Panc1 (cell line): ENCODE results near the gene CYGB. TPM values are rescaled to one million over a fixed set of nuclear protein-coding genes. Genes with fewer than 3 reads are reported as not detected.

Experiments used
- ATAC-seq: fragments of 200-7000 bp; cut with Tn5 transposase; 2 replicates; pipeline ENCODE4 v1.9.1; 2020; ENCODE audit warnings: mild to moderate bottlenecking, moderate library complexity
- BruUV-seq: library from RNA; stranded (reverse); fragments of 400-500 nt; replicated peaks from 2 replicates; lab custom pipeline; 2021; lab: Mats Ljungman, UMichigan
- CTCF ChIA-PET: fragments of 300-600 bp; sonication (Branson Sonifier 250); formaldehyde crosslinking; loops from one replicate; lab custom pipeline; 2022; ENCODE audit warnings: antibody characterized with exemption; lab: Charles Lee
- POLR2A ChIA-PET: fragments of 300-600 bp; sonication (Branson Sonifier 250); formaldehyde crosslinking; loops from one replicate; lab custom pipeline; 2022; ENCODE audit warnings: antibody characterized with exemption; lab: Charles Lee
- DNase-seq: peaks from one replicate; pipeline ENCODE4 v3.0.0-alpha.2; 2010; ENCODE audit warnings: low read depth, low spot score
- H3K27ac ChIP-seq: 2 replicates; pipeline ENCODE4 v1.5.1; 2011; ENCODE audit warnings: mild to moderate bottlenecking, low read length, inconsistent platforms
- H3K27me3 ChIP-seq: fragments of 200-500 bp; sonication (Bioruptor generic); 2 replicates; pipeline ENCODE4 v1.6.0; 2014; ENCODE audit warnings: low read length, inconsistent platforms; ENCODE audit not compliant: control insufficient read depth, insufficient read depth
- H3K36me3 ChIP-seq: fragments of 200-500 bp; sonication (Bioruptor generic); 2 replicates; pipeline ENCODE4 v1.5.1; 2014; ENCODE audit warnings: inconsistent platforms, mild to moderate bottlenecking, low read length, moderate library complexity; ENCODE audit not compliant: control insufficient read depth, insufficient read depth
- H3K4me1 ChIP-seq: 2 replicates; pipeline ENCODE4 v1.5.1; 2011; ENCODE audit warnings: inconsistent platforms, mild to moderate bottlenecking, low read length, moderate library complexity; ENCODE audit not compliant: control insufficient read depth, insufficient read depth
- H3K4me3 ChIP-seq, 2 experiments: 2 replicates each; pipeline ENCODE4 v1.5.1; 2011 to 2012; ENCODE audit warnings: low read depth in 2 of 2, low read length in 2 of 2, mild to moderate bottlenecking in 2 of 2, inconsistent platforms in 1 of 2, moderate library complexity in 1 of 2
- H3K9me3 ChIP-seq: fragments of 200-500 bp; sonication (Bioruptor generic); 2 replicates; pipeline ENCODE4 v1.5.1; 2014; ENCODE audit warnings: low read depth, mild to moderate bottlenecking, inconsistent platforms, low read length, moderate library complexity; ENCODE audit not compliant: control insufficient read depth, insufficient read depth
- POLR2AphosphoS5 ChIP-seq: IDR thresholded peaks from 2 replicates; pipeline ENCODE4 v1.6.1; 2012; ENCODE audit warnings: mild to moderate bottlenecking, low read depth, low read length, moderate library complexity
- SIN3A ChIP-seq: IDR thresholded peaks from 2 replicates; pipeline ENCODE4 v1.6.1; 2012; ENCODE audit warnings: low read depth, mild to moderate bottlenecking, low read length, moderate library complexity, borderline replicate concordance; ENCODE audit not compliant: insufficient read depth
- TCF7L2 ChIP-seq: IDR thresholded peaks from 2 replicates; pipeline ENCODE4 v1.6.1; 2011; ENCODE audit warnings: mild to moderate bottlenecking, low read depth, low read length, inconsistent platforms
- in situ Hi-C: cut with HindIII; loops from 2 replicates; pipeline ENCODE4 v1.10.0; 2016; ENCODE audit warnings: low sequenced_read_pairs, low pct_unique_long_range_greater_than_20kb
- intact Hi-C: fragments of 100-400 bp; cut with micrococcal nuclease; formaldehyde crosslinking; loops from one replicate; pipeline ENCODE4 v1.10.0; 2022; ENCODE audit not compliant: unreplicated experiment
- total RNA-seq: library from RNA; stranded (reverse); gene quantifications from one replicate; pipeline ENCODE4 v1.2.1, GENCODE V29; 2021; ENCODE audit not compliant: unreplicated experiment
- TF ChIP-seq, protein P1 (sequence below): fragments of 450-650 bp; IDR thresholded peaks from 2 replicates; pipeline ENCODE4 v1.5.1; 2017; ENCODE audit warnings: mild to moderate bottlenecking
- TF ChIP-seq, protein P2 (sequence below), 2 experiments: IDR thresholded peaks; 2 replicates each; pipeline ENCODE4 v1.6.1; 2011 to 2012; ENCODE audit warnings: low read depth in 2 of 2, control low read depth in 1 of 2, low read length in 1 of 2, mild to moderate bottlenecking in 1 of 2, moderate library complexity in 1 of 2; ENCODE audit not compliant: insufficient read depth in 1 of 2

Gene CYGB
- total RNA-seq, 1 experiment from 2014 or later, result 6.0 TPM

DNA sequence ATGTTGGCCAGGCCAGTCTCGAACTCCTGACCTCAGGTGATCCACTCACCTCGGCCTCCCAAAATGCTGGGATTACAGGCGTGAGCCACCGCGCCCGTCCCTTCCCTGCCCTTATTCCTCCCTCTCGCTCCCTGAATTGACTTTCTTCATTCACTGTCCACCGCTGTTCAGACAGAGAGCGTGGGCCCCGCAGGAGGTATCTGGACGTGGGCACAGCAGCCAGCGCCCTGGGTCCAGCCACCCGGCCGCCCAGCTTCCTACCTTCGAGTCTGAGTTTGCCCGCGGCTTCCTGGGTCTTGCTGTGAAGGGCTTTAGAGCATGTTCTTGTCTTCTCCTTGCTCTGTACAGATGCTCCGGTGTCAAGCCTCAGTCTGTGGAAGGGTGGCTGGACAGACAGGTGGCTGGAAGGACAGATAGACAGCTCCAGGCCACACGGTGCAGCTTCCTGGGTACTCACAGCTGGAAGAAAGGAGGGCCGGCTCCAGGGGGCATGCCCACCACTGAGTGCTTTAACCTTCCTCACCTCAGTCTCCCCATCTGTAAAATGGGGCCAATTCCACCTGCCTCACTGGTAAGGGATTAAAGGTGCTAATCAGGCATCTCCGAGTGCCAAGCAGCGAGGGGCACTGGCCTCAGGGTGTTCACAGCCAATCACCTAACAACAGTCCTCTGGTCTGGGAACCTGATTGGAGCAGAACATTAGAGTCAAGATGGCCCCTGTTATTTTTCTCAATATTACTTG is 49.9 kb downstream of the CYGB start:
- H3K4me3 ChIP-seq, result no peak overlapping the region
- H3K4me1 ChIP-seq, result peaks cover 19% of the 10 kb centered on the region
- BruUV-seq, result TSS peak; percentile 83
- H3K27me3 ChIP-seq, result no peaks in the 10 kb centered on the region
- ATAC-seq (no peak), DNase-seq (no peak)
- H3K9me3 ChIP-seq, result no peaks in the 10 kb centered on the region
- CTCF ChIA-PET, result no interaction called here
- H3K27ac ChIP-seq, result no peak overlapping the region
- H3K36me3 ChIP-seq, result no peaks in the 10 kb centered on the region
- TF ChIP-seq TCF7L2, result no peak
- TF ChIP-seq SIN3A, result no peak
- TF ChIP-seq, protein P1, sequence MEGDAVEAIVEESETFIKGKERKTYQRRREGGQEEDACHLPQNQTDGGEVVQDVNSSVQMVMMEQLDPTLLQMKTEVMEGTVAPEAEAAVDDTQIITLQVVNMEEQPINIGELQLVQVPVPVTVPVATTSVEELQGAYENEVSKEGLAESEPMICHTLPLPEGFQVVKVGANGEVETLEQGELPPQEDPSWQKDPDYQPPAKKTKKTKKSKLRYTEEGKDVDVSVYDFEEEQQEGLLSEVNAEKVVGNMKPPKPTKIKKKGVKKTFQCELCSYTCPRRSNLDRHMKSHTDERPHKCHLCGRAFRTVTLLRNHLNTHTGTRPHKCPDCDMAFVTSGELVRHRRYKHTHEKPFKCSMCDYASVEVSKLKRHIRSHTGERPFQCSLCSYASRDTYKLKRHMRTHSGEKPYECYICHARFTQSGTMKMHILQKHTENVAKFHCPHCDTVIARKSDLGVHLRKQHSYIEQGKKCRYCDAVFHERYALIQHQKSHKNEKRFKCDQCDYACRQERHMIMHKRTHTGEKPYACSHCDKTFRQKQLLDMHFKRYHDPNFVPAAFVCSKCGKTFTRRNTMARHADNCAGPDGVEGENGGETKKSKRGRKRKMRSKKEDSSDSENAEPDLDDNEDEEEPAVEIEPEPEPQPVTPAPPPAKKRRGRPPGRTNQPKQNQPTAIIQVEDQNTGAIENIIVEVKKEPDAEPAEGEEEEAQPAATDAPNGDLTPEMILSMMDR, result no peak
- TF ChIP-seq, protein P2, sequence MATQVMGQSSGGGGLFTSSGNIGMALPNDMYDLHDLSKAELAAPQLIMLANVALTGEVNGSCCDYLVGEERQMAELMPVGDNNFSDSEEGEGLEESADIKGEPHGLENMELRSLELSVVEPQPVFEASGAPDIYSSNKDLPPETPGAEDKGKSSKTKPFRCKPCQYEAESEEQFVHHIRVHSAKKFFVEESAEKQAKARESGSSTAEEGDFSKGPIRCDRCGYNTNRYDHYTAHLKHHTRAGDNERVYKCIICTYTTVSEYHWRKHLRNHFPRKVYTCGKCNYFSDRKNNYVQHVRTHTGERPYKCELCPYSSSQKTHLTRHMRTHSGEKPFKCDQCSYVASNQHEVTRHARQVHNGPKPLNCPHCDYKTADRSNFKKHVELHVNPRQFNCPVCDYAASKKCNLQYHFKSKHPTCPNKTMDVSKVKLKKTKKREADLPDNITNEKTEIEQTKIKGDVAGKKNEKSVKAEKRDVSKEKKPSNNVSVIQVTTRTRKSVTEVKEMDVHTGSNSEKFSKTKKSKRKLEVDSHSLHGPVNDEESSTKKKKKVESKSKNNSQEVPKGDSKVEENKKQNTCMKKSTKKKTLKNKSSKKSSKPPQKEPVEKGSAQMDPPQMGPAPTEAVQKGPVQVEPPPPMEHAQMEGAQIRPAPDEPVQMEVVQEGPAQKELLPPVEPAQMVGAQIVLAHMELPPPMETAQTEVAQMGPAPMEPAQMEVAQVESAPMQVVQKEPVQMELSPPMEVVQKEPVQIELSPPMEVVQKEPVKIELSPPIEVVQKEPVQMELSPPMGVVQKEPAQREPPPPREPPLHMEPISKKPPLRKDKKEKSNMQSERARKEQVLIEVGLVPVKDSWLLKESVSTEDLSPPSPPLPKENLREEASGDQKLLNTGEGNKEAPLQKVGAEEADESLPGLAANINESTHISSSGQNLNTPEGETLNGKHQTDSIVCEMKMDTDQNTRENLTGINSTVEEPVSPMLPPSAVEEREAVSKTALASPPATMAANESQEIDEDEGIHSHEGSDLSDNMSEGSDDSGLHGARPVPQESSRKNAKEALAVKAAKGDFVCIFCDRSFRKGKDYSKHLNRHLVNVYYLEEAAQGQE (IDR thresholded peaks at IDR 0.05; ENCODE audit: insufficient read depth in 1 of 2, low read depth in 2 of 2, low read length in 1 of 2), result no peak
- TF ChIP-seq POLR2AphosphoS5, result no peak
- intact Hi-C loops (no loop called here), in situ Hi-C loops (no loop called here)
- POLR2A ChIA-PET, result interaction anchor here (0.6 to 0.7 kb wide), 2 partner anchors 137 to 195 kb away, joined by 4 to 9 read pairs; no protein-coding TSS in a partner anchor

DNA sequence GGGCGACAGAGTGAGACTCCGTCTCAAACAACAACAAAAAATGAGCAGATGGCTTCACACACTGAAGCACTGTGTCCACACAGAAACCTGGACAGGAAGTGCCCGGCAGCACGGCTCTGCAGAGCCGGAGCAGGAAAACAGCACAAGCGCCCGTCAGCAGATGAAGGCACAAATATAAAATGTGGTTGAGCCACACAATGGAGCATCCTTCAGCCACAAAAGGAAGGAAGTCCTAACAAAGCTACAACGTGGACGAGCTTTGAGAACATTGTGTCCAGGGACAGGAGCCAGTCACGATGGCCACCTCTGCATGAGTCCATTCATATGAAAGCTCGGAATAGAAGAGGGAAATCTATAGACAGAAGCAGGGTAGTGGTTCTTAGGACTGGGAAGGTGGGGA is 51.9 kb downstream of the CYGB start:
- Histone ChIP-seq H3K27me3 (no peaks in the 10 kb centered on the region), H3K9me3 (no peaks in the 10 kb centered on the region), H3K4me1 (peaks cover 7% of the 10 kb centered on the region; the same call in 1 of the 2 replicates), H3K36me3 (no peaks in the 10 kb centered on the region), H3K4me3 (no peak overlapping the region), H3K27ac (no peak overlapping the region)
- TF ChIP-seq POLR2AphosphoS5 (no peak), SIN3A (no peak), TCF7L2 (no peak)
- TF ChIP-seq, protein P2 (IDR thresholded peaks at IDR 0.05; ENCODE audit: insufficient read depth in 1 of 2, low read depth in 2 of 2, low read length in 1 of 2), result no peak
- TF ChIP-seq, protein P1, result no peak
- in situ Hi-C loops, result no loop called here
- intact Hi-C loops, result no loop called here
- CTCF ChIA-PET, result interaction anchor here (0.5 to 0.6 kb wide), 2 partner anchors 184 to 614 kb away, joined by 3 to 10 read pairs; no protein-coding TSS in a partner anchor
- no TSS peak for BruUV-seq
- POLR2A ChIA-PET, result interaction anchor here (0.5 to 1.0 kb wide), 4 partner anchors 13 to 67 kb away, joined by 3 read pairs; no protein-coding TSS in a partner anchor
- ATAC-seq (no peak), DNase-seq (no peak)
